SU-DHL-6 (cell line): ENCODE results near the gene TAOK1.
"Not testable (repeated sequence)": the region's sequence is repeated elsewhere in the genome, so short reads cannot be mapped to it uniquely, and the experiment has no call there.

Experiments
- H2AFZ ChIP-seq: fragments of 200-600 bp; sonication (generic); 2 replicates; pipeline ENCODE4 v1.6.1; 2014; ENCODE audit warnings: low read depth, mild to moderate bottlenecking, moderate library complexity, mixed read lengths, antibody characterized with exemption, low read length; ENCODE audit not compliant: severe bottlenecking
- H3F3A ChIP-seq: fragments of 200-600 bp; shearing (Covaris generic); 2 replicates; pipeline ENCODE4 v1.6.0; 2016; ENCODE audit warnings: antibody characterized with exemption, mild to moderate bottlenecking; ENCODE audit not compliant: insufficient read depth
- H3K27ac ChIP-seq: fragments of 200-600 bp; sonication (generic); 2 replicates; pipeline ENCODE4 v1.5.1; 2016; ENCODE audit warnings: low read depth, mild to moderate bottlenecking, low read length, moderate library complexity, mixed read lengths
- H3K27me3 ChIP-seq: fragments of 200-600 bp; sonication (generic), shearing (Covaris generic); 2 replicates; pipeline ENCODE4 v1.6.0; 2014; ENCODE audit warnings: mild to moderate bottlenecking, low read length
- H3K36me3 ChIP-seq: fragments of 200-600 bp; sonication (generic); 2 replicates; pipeline ENCODE4 v1.6.1; 2014; ENCODE audit warnings: mild to moderate bottlenecking, low read length, mixed read lengths
- H3K4me2 ChIP-seq: fragments of 300-600, 200-600 bp; shearing (Covaris generic), sonication (generic); 2 replicates; pipeline ENCODE4 v1.6.0; 2014; ENCODE audit warnings: low read length, low read depth, mild to moderate bottlenecking; ENCODE audit not compliant: poor library complexity, severe bottlenecking
- H3K4me3 ChIP-seq: fragments of 200-600 bp; sonication (generic); 2 replicates; pipeline ENCODE4 v1.5.1; 2014; ENCODE audit warnings: antibody characterized with exemption, low read length, mild to moderate bottlenecking, mixed read lengths; ENCODE audit not compliant: insufficient read depth, poor library complexity, severe bottlenecking
- H3K79me2 ChIP-seq: fragments of 200-600 bp; sonication (generic); 2 replicates; pipeline ENCODE4 v1.6.1; 2014; ENCODE audit warnings: mild to moderate bottlenecking, low read length, moderate library complexity; ENCODE audit not compliant: insufficient read depth
- H3K9ac ChIP-seq: fragments of 200-600 bp; sonication (generic); 2 replicates; pipeline ENCODE4 v1.7.0; 2014; ENCODE audit warnings: mild to moderate bottlenecking, low read length
- H3K9me2 ChIP-seq: fragments of 200-600 bp; sonication (generic); replicated peaks from 2 replicates; pipeline ENCODE4 v1.6.1; 2014; ENCODE audit warnings: low read length; ENCODE audit not compliant: insufficient read depth
- H3K9me3 ChIP-seq: fragments of 200-600 bp; sonication (generic); 2 replicates; pipeline ENCODE4 v1.6.1; 2014; ENCODE audit warnings: low read length, mixed read lengths; ENCODE audit not compliant: insufficient read depth
- H4K20me1 ChIP-seq: fragments of 200-600 bp; sonication (generic); 2 replicates; pipeline ENCODE4 v1.6.1; 2014; ENCODE audit warnings: low read depth, mild to moderate bottlenecking, antibody characterized with exemption, low read length, moderate library complexity, mixed read lengths
- CTCF ChIP-seq: fragments of 200-600 bp; sonication (generic); IDR thresholded peaks from one replicate; pipeline ENCODE4 v1.5.1; 2017; ENCODE audit warnings: antibody characterized with exemption, mild to moderate bottlenecking, low read length, moderate library complexity; ENCODE audit not compliant: insufficient read depth, poor library complexity, severe bottlenecking
- EZH2phosphoT487 ChIP-seq: fragments of 200-600 bp; sonication (generic), shearing (Covaris generic); conservative IDR thresholded peaks from 2 replicates; pipeline ENCODE4 v1.6.1; 2018; ENCODE audit warnings: mild to moderate bottlenecking, antibody characterized with exemption, low read length, moderate library complexity, mixed read lengths

TAOK1 gene

GRCh38 chr17:29475891-29476290, 85.7 kb downstream of the TAOK1 start:
- peaks cover 22% of the 10 kb centered on the region for H3K36me3 ChIP-seq
- H2AFZ ChIP-seq = no peak overlapping the region
- no peak overlapping the region for H3K9ac ChIP-seq
- H3K9me3 ChIP-seq = no peaks in the 10 kb centered on the region
- no peak overlapping the region for H3K4me2 ChIP-seq
- no peaks in the 10 kb centered on the region for H3K27me3 ChIP-seq
- no peak overlapping the region for H3K27ac ChIP-seq
- no peaks in the 10 kb centered on the region for H4K20me1 ChIP-seq
- H3K9me2 ChIP-seq = no peaks in the 10 kb centered on the region
- TF ChIP-seq CTCF (no peak), EZH2phosphoT487 (no peak)
- H3K79me2 ChIP-seq = no peaks in the 10 kb centered on the region
- H3F3A ChIP-seq = peaks cover 13% of the 10 kb centered on the region; the same call in 1 of the 2 replicates
- no peak overlapping the region for H3K4me3 ChIP-seq

- H3K9me3 ChIP-seq, H3K9me2 ChIP-seq, H2AFZ ChIP-seq, H3K79me2 ChIP-seq, H4K20me1 ChIP-seq, H3K9ac ChIP-seq, H3K27me3 ChIP-seq, H3K4me3 ChIP-seq, H3K4me2 ChIP-seq, H3K27ac ChIP-seq: not testable (repeated sequence)
- H3K36me3 ChIP-seq = peaks cover 25% of the 10 kb centered on the region
- H3F3A ChIP-seq = peaks cover 17% of the 10 kb centered on the region; the same call in 1 of the 2 replicates
Measured at GRCh38 chr17:29480249-29480928, 90.2 kb downstream of the TAOK1 start.

GRCh38 chr17:29483503-29483902, 93.3 kb downstream of the TAOK1 start:
- no peak overlapping the region for H3K9ac ChIP-seq
- H3K4me2 ChIP-seq = no peak overlapping the region
- no peak overlapping the region for H2AFZ ChIP-seq
- no peak overlapping the region for H3K27ac ChIP-seq
- no peak overlapping the region for H3K4me3 ChIP-seq
- H3K36me3 ChIP-seq = peaks cover 13% of the 10 kb centered on the region
- peaks cover 14% of the 10 kb centered on the region; the same call in 1 of the 2 replicates for H3F3A ChIP-seq
- no peaks in the 10 kb centered on the region for H3K9me2 ChIP-seq
- H3K9me3 ChIP-seq = no peaks in the 10 kb centered on the region
- H3K27me3 ChIP-seq = no peaks in the 10 kb centered on the region
- H4K20me1 ChIP-seq = no peaks in the 10 kb centered on the region
- H3K79me2 ChIP-seq = no peaks in the 10 kb centered on the region; the same call in 1 of the 2 replicates
- TF ChIP-seq EZH2phosphoT487 (no peak), CTCF (no peak)

- peaks cover 25% of the 10 kb centered on the region for H3K36me3 ChIP-seq
- TF ChIP-seq EZH2phosphoT487 = no peak
- TF ChIP-seq CTCF = no peak
- no peak overlapping the region for H3K27ac ChIP-seq
Measured at GRCh38 chr17:29495011-29495410, 104.8 kb downstream of the TAOK1 start.

More at GRCh38 chr17:29495011-29495410, 104.8 kb downstream of the TAOK1 start:
- Histone ChIP-seq H2AFZ (no peak overlapping the region), H3K9ac (no peak overlapping the region), H3K4me2 (no peak overlapping the region), H3K79me2 (no peaks in the 10 kb centered on the region), H3K4me3 (no peak overlapping the region), H3F3A (peaks cover 12% of the 10 kb centered on the region; the same call in 1 of the 2 replicates), H3K27me3 (no peaks in the 10 kb centered on the region), H4K20me1 (no peaks in the 10 kb centered on the region), H3K9me3 (no peaks in the 10 kb centered on the region), H3K9me2 (no peaks in the 10 kb centered on the region)
